NK-92 (cell line): ENCODE results near the gene ZDHHC4.

Experiments
- DNase-seq: peaks from one replicate; lab custom pipeline; 2025; ENCODE audit not compliant: unreplicated experiment; lab: John Stamatoyannopoulos, UW

The ZDHHC4 gene

GRCh38 chr7:6577369-6578113 lies at the start of gene ZDHHC4:
TSS of gene ZDHHC4 (plus strand) at chr7:6577454. CDS start at chr7:6580562, 3,108 bp downstream.
- DNase-seq = peak; percentile 56

- DNase-seq = no peak
Measured at GRCh38 chr7:6528401-6529130, 48.7 kb upstream of the ZDHHC4 start.

GRCh38 chr7:6529643-6530042 lies 47.6 kb upstream of the ZDHHC4 start:
- no peak for DNase-seq

DNA sequence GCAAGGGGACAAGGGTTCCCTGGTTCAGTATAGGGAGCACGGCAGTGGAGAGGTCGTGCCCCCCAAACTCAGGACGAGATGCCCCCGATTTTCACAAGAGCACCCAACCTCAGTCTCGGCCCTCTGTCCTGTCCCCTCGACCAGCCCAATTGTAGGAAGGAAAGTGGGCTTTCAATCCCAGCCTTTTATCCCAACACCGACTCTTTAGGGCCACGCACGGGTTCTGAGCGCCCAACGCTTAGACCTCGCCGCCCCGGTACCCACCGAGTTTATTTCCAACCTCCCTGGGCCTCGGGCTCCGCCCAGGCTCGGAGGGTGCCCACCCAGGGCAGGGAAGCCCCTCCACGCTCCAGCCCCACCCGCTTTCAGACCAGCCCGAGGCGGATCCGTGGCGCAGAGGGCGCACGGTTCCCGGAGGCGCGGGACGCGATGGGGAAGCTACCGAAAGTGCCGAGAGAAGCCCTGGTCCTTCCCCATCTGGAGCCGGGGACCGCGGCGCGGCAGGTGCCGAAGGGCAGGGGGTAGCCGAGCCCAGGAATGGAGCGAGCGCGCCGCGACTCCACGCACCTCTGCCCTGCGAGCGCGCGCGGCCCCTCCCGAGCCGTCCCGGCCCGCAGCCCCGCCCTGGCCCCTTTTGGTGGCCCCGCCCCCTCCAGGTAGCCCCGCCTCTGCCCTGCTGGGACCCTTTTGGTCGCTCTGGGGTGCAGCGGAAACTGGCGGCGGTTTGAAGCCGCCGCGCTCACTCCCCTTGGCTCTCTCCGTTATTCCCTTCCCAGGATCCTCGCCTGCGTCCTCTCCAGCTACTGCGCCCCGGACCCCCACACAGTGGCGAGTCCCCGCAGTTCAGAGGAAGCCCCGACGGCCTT lies 46.4 kb upstream of the ZDHHC4 start:
- DNase-seq = no peak

GRCh38 chr7:6531492-6532279 lies 45.6 kb upstream of the ZDHHC4 start:
- no peak for DNase-seq

DNA sequence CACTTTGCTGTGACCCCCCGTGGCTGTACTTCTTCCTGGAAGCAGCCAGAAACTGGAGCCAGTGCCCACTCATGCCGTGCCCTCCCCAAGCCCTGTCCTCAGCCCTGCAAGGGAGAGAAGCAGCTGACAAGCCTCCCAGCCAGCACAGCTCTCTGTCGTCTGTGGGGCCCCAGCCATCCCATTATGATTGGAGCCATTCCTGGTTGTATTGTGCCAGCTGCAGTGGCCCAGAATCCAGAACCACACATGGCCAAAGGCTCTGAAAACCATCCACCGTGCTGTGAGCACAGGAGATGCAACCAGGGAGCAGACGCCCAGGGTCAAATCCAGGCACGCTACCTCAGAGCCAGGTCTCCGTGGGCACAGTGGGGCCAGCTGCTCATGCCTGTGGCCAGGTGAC lies 44.7 kb upstream of the ZDHHC4 start:
- DNase-seq = no peak

DNA sequence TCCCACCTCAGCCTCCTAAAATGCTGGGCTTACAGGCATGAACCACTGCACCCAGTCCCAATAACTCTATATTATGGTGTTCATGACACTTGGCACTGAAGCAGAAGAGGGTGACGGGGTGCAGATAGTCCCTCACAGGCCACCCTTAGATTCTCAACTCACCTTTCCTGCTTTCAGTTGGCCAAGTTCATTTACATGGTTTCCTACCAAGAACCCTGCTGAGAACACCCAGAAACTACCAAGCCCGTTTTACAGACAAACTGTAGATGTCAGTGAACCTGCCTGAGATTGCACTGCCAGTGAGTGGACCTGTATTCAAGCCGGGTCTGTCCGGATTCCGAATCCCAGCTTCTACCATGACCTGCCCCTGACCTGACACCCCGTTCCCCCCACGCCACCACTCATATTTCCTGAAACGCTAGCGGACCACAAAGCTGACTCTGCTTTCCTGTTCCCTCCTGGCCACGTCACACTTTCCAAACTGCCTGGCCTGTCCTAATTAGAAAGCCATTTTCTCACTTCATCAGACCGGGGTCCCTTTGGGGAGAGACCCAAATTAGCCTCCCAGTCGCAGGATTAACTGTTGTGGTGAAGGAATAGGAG lies 43.3 kb upstream of the ZDHHC4 start:
- DNase-seq = no peak

DNA sequence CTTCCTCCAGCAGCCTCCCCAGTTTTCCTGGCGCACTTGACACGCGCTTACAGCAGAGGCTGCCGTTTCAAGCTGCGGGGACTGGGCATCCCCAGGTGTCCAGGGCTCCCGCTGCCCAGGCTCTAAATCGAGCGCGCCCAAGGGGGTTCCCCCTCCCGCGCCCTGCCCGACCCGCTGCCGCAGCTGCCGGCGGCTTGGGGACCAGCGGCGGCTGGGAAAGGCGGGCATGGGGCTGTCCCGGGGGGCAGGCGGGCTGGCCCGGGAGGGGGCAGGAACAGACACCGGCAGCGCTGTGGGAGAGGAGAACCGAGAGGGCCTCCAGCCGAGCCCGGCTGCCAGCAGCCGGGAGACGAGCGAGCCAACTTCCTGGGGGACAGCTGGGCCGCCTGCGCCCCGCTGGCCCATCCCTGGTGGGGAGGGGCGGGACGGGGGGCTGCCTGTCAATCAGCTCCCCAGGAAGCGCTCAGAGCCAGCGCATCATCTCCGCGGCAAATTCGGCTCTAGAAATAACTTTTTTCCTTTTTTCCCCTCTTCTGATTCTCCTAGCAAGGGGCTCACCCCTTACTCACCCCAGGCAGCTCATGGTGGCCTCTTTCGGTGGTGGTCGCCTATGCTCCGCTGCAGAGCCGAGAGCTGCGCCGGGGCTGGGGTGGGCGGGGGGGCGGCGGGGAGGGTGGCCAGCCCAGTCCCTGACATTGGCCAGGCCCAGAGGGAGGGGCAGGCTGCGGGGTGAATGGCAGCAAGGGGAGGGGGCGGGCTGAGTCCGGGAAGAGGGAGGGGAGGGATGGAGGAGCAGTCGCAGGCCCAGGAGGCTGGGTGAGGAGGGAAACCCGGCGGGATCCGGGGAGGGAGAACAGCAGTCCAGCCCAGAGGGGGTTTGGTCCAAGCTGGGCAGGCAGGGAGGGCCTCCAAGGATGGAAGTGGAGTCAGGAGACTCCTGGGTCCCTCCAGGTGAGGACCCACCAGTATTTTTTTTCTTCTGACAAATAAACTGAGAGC lies 40.7 kb upstream of the ZDHHC4 start:
- no peak for DNase-seq

DNA sequence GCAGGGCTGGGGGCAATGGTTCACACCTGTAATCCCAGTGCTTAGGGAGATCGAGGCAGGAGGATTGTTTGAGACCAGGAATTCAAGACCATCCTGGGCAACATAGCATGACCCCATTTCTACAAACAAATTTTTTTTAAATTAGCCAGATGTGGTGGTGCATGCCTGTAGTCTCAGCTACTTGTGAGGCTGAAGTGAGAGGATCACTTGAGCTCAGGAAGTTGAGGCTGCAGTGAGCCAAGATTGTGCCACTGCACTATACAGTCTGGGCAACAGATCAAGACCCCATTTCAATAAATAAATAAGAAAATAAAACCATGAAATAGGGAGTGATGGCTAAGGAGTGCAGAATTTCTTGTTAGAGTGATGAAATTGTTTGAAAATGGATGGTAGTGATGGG lies 34.9 kb upstream of the ZDHHC4 start:
- DNase-seq = no peak

DNA sequence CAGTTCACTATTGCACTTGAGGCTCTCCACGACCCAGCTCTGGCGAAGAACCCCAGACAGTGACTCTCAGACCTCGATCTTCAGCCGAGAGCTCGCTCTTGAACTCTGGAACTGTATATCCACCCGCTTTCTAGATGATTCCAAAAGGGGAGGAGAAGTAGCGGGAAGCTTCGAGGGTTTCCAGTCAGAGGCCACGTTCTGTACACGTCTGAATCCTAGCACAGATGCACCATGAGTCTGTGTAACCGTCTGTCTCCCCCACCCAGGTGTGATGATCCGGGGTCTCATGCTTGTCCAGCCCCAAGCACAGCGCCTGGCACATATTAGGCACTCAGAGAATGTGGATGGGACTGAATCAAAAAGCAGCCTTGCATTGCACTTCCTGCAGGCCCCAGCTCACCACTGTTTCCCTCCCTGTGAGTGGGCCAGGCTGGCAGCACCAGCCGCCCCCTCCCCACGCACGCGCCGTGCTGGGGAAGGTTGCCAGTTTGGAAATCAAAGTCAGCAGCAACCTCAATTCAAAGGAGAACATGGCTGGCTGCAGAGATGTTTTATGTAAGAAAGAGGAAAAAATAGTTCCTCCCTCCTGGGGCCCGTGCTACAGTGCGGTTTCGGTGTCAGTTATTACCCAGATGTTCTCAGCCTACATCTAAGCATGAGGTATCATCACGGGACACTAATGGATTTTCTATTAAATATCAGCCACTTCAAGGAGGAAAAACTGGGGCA lies 31.7 kb upstream of the ZDHHC4 start:
- no peak for DNase-seq

- DNase-seq = no peak
Measured at GRCh38 chr7:6546498-6547251, 30.6 kb upstream of the ZDHHC4 start.

- no peak for DNase-seq
Measured at GRCh38 chr7:6547400-6547799, 29.9 kb upstream of the ZDHHC4 start.

DNA sequence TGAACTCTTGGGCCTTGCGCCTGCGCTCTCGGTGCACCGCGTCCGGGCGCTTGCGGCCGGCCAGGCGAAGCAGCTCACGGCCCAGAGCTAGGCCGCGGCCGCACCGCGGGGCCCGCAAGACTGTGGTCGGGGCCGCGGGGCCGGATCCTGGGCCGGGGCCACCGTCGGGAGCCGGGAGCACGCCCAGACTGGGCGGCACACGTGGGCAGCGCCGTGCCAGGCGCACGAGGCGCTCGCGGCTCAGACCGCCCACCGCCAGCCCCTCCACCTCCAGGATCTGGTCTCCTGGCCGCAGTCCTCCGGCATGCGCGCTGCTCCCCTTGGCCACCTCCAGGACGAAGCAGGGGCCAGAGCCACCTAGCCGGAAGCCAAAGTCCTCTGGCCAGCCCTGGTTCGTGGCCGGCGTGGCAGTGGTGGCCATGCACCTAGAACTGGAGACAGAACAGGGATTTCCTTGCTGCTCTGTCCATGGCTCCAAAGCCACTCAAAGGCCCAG lies 26.2 kb upstream of the ZDHHC4 start, which contains the start of gene GRID2IP:
Gene GRID2IP, minus strand, starts transcription at position 446 of the 496 bp plus-strand sequence. Its CDS starts 25 bp downstream, at position 421.
- no peak for DNase-seq

GRCh38 chr7:6553448-6554044 lies 23.7 kb upstream of the ZDHHC4 start:
- no peak for DNase-seq

- DNase-seq = no peak
Measured at GRCh38 chr7:6554848-6555247, 22.4 kb upstream of the ZDHHC4 start.

- no peak for DNase-seq
Measured at GRCh38 chr7:6556196-6556595, 21.1 kb upstream of the ZDHHC4 start.

DNA sequence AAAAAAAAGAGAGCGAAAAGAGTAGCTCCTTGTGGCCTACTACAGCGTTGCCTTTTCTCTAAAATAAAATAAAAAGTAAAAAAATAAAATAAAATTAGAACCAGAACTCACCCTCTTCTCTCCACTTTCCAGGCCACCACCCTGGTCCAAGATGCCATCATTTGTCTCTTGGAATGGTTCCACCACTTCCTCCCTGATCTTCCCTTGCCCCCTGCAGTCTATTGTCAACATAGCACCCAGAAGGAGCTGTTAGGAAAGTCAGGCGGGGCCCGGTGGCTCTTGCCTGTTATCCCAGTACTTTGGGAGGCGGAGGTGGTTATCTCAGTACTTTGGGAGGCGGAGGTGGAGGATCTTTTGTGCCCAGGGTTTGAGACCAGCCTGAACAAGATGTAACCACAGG lies 18.4 kb upstream of the ZDHHC4 start:
- DNase-seq = no peak
